Epidermal melanocyte (primary cell): ENCODE results near the gene SAC3D1.
"Not testable (repeated sequence)": the region's sequence is repeated elsewhere in the genome, so short reads cannot be mapped to it uniquely, and the experiment has no call there.

Experiments
- DNase-seq: peaks from one replicate; pipeline ENCODE4 v3.0.0; 2011; ENCODE audit warnings: low spot score; ENCODE audit not compliant: insufficient read length

SAC3D1 gene

DNA sequence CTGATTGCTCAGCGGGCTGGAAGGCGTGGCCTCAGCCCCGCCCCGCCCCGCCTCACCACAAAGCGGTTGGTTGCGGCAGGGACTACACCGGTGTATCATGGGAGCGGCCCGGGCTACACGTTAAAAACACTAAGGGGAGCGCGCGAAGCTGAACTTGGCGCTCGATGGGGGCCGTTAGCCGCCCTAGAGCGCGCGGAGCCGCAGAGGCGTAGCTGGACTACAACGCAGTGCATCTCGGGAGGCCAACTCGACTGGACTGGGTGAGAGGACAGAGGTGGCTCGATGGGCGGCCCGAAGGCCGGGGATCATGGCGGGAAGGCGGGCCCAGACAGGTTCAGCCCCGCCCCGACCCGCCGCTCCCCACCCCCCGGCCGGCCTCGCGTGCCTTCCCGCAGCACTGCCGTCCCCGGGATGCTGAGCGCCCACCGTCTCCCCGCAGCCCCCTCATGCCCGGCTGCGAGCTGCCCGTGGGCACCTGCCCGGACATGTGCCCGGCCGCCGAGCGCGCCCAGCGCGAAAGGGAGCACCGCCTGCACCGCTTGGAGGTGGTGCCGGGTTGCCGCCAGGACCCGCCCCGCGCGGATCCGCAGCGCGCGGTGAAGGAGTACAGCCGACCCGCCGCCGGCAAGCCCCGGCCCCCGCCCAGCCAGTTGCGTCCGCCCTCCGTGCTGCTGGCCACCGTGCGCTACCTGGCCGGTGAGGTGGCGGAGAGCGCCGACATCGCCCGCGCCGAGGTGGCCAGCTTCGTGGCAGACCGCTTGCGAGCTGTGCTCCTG is at the start of gene SAC3D1:
Gene SAC3D1 (plus strand): TSS at position 364 of the 776 bp plus-strand sequence. CDS start 83 bp downstream, at position 447.
- DNase-seq = peak; percentile 96

- DNase-seq = no peak
Observed at GRCh38 chr11:64994318-64994717, 46.7 kb upstream of the SAC3D1 start.

DNA sequence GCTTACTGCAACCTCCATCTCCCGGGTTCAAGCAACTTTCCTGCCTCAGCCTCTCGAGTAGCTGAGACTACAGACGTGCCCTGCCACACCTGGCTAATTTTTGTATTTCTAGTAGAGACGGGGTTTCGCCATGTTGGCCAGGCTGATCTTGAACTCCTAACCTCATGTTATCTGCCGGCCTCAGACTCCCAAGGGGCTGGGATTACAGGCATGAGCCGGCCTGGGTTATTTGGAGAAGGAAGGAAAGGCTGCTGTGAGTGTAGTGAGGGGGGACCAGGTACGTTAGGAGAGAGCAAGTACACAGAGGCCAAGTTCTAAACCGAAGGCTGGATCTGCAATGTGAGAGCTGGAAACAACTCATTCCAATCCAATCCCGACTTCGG is 44.7 kb upstream of the SAC3D1 start:
- no peak for DNase-seq

DNA sequence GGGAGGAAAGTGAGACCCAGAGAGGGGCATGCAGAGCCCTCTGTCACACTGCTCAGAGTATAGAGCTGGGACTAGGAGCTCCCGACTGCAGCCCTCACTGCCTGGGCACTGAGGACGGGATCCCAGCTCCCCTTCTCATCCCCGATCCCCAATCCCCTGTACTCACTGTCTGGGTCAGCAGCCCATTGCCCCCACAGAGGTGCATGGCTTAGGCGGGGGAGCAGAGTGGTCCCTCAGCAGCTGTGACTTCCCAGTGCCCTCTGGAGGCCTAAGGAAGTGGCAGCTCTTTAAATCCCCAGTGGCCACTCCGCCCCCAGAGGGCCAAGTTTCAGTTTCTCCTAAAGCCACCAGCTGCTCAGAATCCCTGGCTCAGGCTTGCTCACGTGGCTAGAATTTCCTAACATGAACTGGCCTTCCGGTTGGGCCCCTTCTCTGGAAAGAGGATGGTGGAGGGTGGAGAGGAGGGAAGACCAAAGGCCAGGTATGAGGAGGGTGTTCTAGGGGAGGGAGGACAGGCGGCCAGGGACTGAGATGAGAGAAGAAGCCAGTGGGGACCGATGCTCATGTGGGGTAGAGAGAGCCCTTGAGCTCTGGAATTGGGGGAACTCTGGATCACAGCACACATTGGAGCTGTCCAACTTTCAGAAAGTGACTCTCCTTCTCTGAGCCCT is 44.2 kb upstream of the SAC3D1 start, which contains the start of gene BATF2:
Gene BATF2 (minus strand): TSS at position 262 of the 671 bp plus-strand sequence. CDS start 57 bp downstream, at position 205.
- DNase-seq = peak; percentile 95

DNA sequence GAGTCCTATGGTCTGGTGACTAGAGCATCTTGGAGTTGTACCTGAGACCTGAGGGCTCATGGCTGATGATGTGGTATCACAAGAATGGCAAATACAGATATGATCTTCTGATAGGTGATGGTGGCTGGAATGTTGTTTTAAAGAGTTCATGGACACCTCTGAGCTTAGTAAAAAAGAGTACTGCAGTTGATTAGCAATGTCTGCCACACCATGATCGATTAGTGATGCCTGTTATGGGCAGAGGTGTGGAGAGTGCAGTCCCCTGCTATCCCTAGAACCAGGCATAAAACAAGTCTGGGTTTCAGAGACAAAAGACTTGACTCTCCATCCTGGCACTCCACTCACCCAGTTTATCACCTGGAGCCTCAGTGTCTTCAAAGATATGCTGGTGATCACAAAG is 42.9 kb upstream of the SAC3D1 start:
- DNase-seq = no peak

GRCh38 chr11:64998690-64999431 is 42.1 kb upstream of the SAC3D1 start:
- no peak for DNase-seq

GRCh38 chr11:64999478-64999877 is 41.5 kb upstream of the SAC3D1 start:
- DNase-seq = no peak

- no peak for DNase-seq
Observed at GRCh38 chr11:65002706-65003105, 38.3 kb upstream of the SAC3D1 start.

DNA sequence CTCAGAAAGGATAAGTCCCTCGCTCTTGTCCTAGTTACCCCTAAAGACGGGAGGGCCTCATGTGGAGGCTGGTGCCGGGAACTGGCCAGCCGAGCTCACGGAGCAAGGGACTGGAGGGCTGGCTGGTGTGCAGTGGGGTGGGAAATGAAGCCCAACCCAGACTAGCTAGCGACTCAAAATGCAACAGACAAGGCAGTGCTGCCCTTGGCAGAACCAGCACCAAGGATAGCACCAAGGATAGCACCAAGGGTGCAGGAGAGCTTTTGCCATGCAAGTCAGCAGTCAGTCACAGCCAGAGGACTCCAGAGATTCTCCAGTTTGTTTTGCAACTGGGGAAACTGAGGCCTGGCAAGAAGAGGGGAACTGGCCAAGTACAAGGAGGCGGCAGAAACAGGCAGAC is 37.7 kb upstream of the SAC3D1 start:
- DNase-seq = no peak

DNA sequence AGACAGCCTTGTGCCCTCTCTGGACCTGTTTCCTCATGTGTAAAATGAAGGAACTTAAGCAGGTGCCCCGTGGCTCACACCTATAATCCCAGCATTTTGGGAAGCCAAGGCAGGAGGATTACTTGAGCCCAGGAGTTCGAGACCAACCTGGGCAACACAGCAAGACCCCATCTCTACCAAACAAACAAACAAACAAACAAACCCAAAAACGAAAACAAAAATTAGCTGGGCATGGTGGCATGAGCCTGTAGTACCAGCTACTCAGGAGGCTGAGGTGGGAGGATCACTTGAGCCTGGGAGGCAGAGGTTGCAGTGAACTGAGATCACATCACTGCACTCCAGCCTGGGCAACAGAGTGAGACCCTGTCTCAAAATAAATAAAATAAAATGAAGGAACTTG is 37.0 kb upstream of the SAC3D1 start:
- DNase-seq = not testable (repeated sequence)

GRCh38 chr11:65008016-65008415 is 33.0 kb upstream of the SAC3D1 start:
- no peak for DNase-seq

GRCh38 chr11:65008873-65009272 is 32.1 kb upstream of the SAC3D1 start:
- DNase-seq = no peak

DNA sequence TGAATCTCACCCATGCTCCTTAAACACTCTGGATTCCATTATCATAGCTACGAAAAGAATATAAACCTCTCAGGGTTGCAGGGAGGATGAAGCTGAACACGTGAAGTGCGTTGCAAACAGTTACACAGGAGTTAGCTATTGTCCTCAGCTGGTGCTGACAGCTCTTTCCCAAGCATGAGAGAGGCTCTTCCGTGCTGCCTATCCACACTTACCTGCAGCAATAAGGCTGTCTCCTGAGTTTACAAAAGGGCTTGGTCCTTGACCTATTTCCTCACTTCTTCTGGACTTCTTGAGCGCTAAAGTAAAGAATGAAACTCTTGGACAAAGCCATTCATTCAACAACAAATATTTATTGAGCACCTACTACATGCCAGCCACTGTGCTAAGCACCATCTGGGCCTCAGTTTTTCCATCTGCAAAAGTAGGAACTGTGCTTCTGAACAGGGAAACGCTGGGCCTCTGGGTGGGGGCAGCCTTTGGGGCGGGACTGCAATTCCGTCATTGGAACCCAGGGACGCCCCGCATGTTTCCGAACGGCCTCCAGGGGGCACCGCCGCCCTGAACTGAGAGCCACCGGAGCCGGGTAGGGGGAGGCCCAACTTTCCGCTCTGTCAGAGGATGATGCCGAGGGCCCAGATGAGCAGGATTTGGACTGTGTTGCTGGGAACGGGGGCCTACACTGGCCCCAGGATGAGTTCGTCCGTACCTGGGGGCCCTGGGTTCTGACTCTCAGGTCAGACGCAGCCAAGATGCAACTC is 27.7 kb upstream of the SAC3D1 start:
- peak; percentile 95 for DNase-seq

- DNase-seq = peak; percentile 93
Observed at GRCh38 chr11:65013888-65014725, 26.9 kb upstream of the SAC3D1 start, which contains the start of gene ARL2. Gene ARL2, plus strand, starts transcription at chr11:65014160. Its CDS starts 48 bp downstream, at chr11:65014208.

DNA sequence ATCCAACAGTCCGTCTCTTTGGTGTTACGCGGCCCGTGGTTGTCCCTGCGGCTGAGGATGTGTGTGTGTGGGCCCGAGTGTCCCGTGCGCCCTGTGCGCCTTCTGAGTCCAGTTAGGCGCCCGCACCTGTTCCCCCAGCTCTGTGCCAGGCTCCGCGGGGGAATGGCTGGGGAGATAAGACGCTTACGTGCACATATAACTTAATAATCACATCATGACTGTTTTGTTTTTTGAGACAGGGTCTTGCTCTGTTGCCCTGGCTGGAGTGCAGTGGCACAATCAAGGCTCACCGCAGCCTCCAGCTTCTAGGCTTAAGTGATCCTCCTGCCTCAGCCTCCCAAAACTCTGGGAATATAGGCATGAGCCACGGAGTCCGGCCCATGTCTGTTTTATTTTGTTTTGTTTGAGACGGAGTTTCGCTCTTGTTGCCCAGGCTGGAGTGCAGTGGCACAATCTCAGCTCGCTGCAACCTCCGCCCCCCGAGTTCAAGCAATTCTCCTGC is 26.2 kb upstream of the SAC3D1 start:
- DNase-seq = no peak

DNA sequence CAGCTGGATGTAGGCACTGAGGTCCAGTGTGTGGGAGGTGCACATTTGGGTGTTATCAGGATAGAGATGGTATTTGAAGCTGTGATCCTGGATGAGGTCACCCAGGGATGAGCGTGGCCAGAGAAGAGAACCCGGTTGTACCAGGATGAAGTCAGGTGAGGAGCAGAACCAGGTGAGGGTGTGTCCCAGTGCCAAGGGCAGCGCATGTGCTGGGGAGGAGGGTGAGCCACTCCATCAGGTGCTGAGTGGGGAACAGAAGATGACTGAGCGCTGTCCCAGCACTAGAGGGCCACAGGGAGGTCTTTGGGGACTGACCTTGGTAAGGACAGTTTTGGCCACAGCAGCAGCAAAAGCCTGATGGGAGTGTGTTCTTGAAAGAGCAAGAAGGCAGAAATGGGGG is 24.3 kb upstream of the SAC3D1 start:
- no peak for DNase-seq

DNA sequence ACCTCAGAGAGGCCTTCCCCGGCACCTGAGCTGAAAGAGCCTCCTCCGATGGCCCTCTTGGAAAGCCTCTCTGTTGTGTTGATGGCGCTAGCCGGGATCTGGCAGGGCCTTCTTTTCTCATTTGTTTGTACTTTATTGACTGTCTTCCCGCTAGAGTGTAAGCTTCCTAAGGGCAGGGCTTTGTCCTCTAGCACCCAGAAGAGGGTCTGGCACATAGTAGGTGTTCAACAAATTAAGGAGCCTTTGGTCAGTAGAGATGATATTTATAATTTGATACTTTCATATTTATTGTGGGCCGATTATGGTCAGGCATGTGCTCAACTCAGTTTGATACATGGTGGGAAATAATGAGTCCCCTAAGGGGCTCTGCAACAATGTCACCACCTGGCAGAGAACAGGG is 23.1 kb upstream of the SAC3D1 start:
- DNase-seq = no peak

DNA sequence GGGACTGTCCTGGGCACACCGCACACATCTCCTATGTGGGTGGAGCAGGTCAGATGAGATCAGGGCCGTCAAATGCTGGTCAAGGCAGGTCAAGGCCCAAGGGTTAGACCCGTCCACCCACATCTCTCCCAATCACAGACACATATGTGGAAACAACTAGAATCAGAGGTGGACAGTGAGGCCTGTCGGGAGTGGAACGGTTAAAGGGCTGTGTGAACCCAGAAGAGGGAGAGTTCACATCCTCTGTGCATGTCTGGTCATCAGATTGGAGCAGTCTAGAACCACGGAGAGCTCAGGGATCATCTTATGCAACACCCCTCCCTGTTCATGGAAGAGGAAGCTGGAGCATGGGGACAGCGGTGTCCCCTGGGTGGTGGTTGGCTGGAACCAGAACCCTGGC is 21.2 kb upstream of the SAC3D1 start:
- no peak for DNase-seq

DNA sequence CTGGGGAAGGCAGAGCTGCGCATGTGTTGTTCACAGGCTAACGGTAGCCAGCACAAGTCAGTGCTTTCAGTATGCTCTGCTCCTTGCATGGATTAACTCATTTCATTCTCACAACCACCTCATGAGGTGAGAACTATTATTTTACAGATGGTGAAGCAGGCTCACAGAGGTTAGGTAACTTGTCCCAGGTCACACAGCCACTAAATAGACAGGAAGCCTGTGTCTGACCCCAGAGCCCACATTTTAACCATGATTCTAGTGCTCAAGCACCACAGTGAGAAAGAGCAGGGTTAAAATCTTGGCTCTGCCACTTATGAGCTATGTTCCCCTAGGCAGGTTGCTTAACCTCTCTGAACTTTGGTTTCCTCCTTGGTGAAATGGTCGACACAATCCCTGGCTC is 20.0 kb upstream of the SAC3D1 start:
- no peak for DNase-seq

GRCh38 chr11:65021509-65021908 is 19.5 kb upstream of the SAC3D1 start:
- no peak for DNase-seq
